Neural cell (in vitro differentiated cells): ENCODE data around the gene MAGI2. TPM values are rescaled to one million over a fixed set of nuclear protein-coding genes. Genes with fewer than 3 reads are reported as not detected.

ENCODE experiments used
- H2AFZ ChIP-seq: fragments of 200-600, 300-800 bp; sonication (generic), shearing (Covaris generic); 2 replicates; pipeline ENCODE4 v1.6.0; 2014; ENCODE audit warnings: low read depth, mild to moderate bottlenecking, antibody characterized with exemption, low read length, moderate library complexity
- H3F3A ChIP-seq: fragments of 200-600 bp; shearing (Covaris generic); 2 replicates; pipeline ENCODE4 v1.6.1; 2016; ENCODE audit warnings: mild to moderate bottlenecking, moderate library complexity, mixed read lengths, antibody characterized with exemption, low read length; ENCODE audit not compliant: insufficient read depth, poor library complexity, severe bottlenecking
- H3K27ac ChIP-seq: fragments of 200-600, 300-800 bp; sonication (generic), shearing (Covaris generic); 2 replicates; pipeline ENCODE4 v1.5.1; 2014; ENCODE audit warnings: mild to moderate bottlenecking, low read length, moderate library complexity
- H3K27me3 ChIP-seq: fragments of 300-800, 200-600 bp; sonication (generic), shearing (Covaris generic); 2 replicates; pipeline ENCODE4 v1.6.0; 2014; ENCODE audit warnings: mild to moderate bottlenecking, low read depth, low read length, moderate library complexity; ENCODE audit not compliant: insufficient read depth
- H3K36me3 ChIP-seq: fragments of 300-800, 200-600 bp; sonication (generic), shearing (Covaris generic); 2 replicates; pipeline ENCODE4 v1.5.1; 2014; ENCODE audit warnings: mild to moderate bottlenecking, antibody characterized with exemption, low read length, moderate library complexity; ENCODE audit not compliant: insufficient read depth
- H3K4me2 ChIP-seq: fragments of 300-800, 200-600 bp; sonication (generic), shearing (Covaris generic); 2 replicates; pipeline ENCODE4 v1.6.0; 2014; ENCODE audit warnings: mild to moderate bottlenecking, low read length
- H3K4me3 ChIP-seq: fragments of 300-800, 200-600 bp; sonication (generic), shearing (Covaris generic); 2 replicates; pipeline ENCODE4 v1.5.1; 2014; ENCODE audit warnings: mild to moderate bottlenecking, low read length, moderate library complexity
- H3K79me2 ChIP-seq: fragments of 200-600 bp; shearing (Covaris generic); replicated peaks from 2 replicates; pipeline ENCODE4 v1.6.0; 2014; ENCODE audit warnings: mild to moderate bottlenecking, low read length, moderate library complexity; ENCODE audit not compliant: insufficient read depth
- H3K9ac ChIP-seq: fragments of 300-800, 200-600 bp; sonication (generic), shearing (Covaris generic); 2 replicates; pipeline ENCODE4 v1.6.1; 2016; ENCODE audit warnings: mild to moderate bottlenecking, low read length, mixed read lengths
- H3K9me2 ChIP-seq: fragments of 200-600 bp; shearing (Covaris generic); 2 replicates; pipeline ENCODE4 v1.6.1; 2016; ENCODE audit warnings: mild to moderate bottlenecking, low read length, mixed read lengths; ENCODE audit not compliant: insufficient read depth
- H3K9me3 ChIP-seq: fragments of 200-600, 300-800 bp; sonication (generic), shearing (Covaris generic); 2 replicates; pipeline ENCODE4 v1.6.1; 2016; ENCODE audit warnings: mild to moderate bottlenecking, mixed run types, low read length, moderate library complexity, mixed read lengths
- H4K20me1 ChIP-seq: fragments of 200-600 bp; shearing (Covaris generic); 2 replicates; pipeline ENCODE4 v1.6.1; 2016; ENCODE audit warnings: mild to moderate bottlenecking, mixed run types; ENCODE audit not compliant: insufficient read depth
- EP300 ChIP-seq: fragments of 450-650 bp; conservative IDR thresholded peaks from 2 replicates; pipeline ENCODE4 v1.6.1; 2014; ENCODE audit warnings: antibody characterized with exemption, mild to moderate bottlenecking, moderate library complexity; ENCODE audit not compliant: poor library complexity, severe bottlenecking
- EZH2 ChIP-seq: fragments of 200-600, 300-800 bp; shearing (Covaris generic), sonication (generic); IDR thresholded peaks from 2 replicates; pipeline ENCODE4 v1.6.1; 2014; ENCODE audit warnings: antibody characterized with exemption, low read length, borderline replicate concordance, mild to moderate bottlenecking; ENCODE audit not compliant: insufficient read depth, poor library complexity, severe bottlenecking
- MXI1 ChIP-seq: fragments of 450-650 bp; conservative IDR thresholded peaks from 2 replicates; pipeline ENCODE4 v1.6.1; 2014; ENCODE audit warnings: antibody characterized with exemption, mild to moderate bottlenecking; ENCODE audit not compliant: poor library complexity, severe bottlenecking
- POLR2AphosphoS5 ChIP-seq: IDR thresholded peaks from 2 replicates; pipeline ENCODE4 v1.6.1; 2012
- RAD21 ChIP-seq: fragments of 450-650 bp; conservative IDR thresholded peaks from 2 replicates; pipeline ENCODE4 v1.6.1; 2014; ENCODE audit warnings: antibody characterized with exemption, mild to moderate bottlenecking, moderate library complexity
- SMC3 ChIP-seq: fragments of 450-650 bp; conservative IDR thresholded peaks from 2 replicates; pipeline ENCODE4 v1.6.1; 2014; ENCODE audit warnings: antibody characterized with exemption, mild to moderate bottlenecking, moderate library complexity; ENCODE audit not compliant: poor library complexity
- TAF1 ChIP-seq: IDR thresholded peaks from 2 replicates; pipeline ENCODE4 v1.6.1; 2012; ENCODE audit warnings: low read depth
- polyA plus RNA-seq: library from polyadenylated mRNA; depleted of rRNA; stranded (reverse); fragments of >200 nt; gene quantifications from 2 replicates; pipeline ENCODE4 v1.2.3, GENCODE V29; 2014
- TF ChIP-seq, protein P1 (sequence below): fragments of 450-650 bp; IDR thresholded peaks from 2 replicates; pipeline ENCODE4 v1.5.1; 2014; ENCODE audit warnings: antibody characterized with exemption, mild to moderate bottlenecking, moderate library complexity; ENCODE audit not compliant: poor library complexity, severe bottlenecking
- TF ChIP-seq, protein P2 (sequence below): IDR thresholded peaks from 2 replicates; pipeline ENCODE4 v1.6.1; 2012; ENCODE audit warnings: borderline replicate concordance

The MAGI2 gene
- polyA plus RNA-seq, 1 donor from 2014 or later: 19.3 TPM

DNA sequence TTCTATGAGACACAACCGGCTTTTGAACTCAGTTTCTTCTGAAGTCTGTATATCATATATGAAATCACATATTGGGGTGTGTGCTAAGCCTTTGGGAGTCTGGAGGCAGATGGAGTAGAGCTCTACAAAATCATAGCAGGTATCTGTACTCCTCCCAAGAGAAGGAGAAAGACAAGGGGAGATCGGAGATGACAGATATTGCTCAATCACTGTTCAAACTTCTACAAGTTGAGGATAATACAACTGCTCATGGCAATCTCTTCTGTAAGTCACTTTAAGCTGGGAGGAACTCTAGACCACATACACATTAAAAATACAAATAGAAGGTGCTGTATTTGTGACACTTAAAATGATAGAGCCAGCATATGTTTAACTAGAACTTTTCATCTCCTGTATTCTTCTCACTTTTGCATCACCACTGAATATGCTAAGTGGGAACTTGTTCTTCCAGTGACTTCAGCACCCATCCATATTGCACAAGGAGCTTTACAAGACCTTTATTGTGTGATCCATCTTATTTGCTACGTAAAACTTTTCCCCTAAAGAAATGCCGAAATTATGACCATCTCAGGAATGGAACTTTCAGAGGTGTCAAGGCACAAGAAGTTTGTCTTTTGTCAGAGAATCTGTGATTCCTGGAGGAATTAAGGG lies 1273.5 kb downstream of the MAGI2 start:
- Histone ChIP-seq H4K20me1 (no peaks in the 10 kb centered on the region), H2AFZ (no peak overlapping the region), H3K79me2 (no peaks in the 10 kb centered on the region), H3K36me3 (peaks cover 5% of the 10 kb centered on the region), H3K9me3 (no peaks in the 10 kb centered on the region), H3K4me2 (no peak overlapping the region), H3K9ac (no peak overlapping the region), H3K4me3 (no peak overlapping the region), H3F3A (no peaks in the 10 kb centered on the region), H3K9me2 (no peaks in the 10 kb centered on the region), H3K27ac (no peak overlapping the region), H3K27me3 (no peaks in the 10 kb centered on the region)
- TF ChIP-seq SMC3 (no peak), POLR2AphosphoS5 (no peak), MXI1 (no peak), TAF1 (no peak), EP300 (no peak), EZH2 (no peak), RAD21 (no peak)
- TF ChIP-seq, protein P1, sequence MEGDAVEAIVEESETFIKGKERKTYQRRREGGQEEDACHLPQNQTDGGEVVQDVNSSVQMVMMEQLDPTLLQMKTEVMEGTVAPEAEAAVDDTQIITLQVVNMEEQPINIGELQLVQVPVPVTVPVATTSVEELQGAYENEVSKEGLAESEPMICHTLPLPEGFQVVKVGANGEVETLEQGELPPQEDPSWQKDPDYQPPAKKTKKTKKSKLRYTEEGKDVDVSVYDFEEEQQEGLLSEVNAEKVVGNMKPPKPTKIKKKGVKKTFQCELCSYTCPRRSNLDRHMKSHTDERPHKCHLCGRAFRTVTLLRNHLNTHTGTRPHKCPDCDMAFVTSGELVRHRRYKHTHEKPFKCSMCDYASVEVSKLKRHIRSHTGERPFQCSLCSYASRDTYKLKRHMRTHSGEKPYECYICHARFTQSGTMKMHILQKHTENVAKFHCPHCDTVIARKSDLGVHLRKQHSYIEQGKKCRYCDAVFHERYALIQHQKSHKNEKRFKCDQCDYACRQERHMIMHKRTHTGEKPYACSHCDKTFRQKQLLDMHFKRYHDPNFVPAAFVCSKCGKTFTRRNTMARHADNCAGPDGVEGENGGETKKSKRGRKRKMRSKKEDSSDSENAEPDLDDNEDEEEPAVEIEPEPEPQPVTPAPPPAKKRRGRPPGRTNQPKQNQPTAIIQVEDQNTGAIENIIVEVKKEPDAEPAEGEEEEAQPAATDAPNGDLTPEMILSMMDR: no peak
- TF ChIP-seq, protein P2, sequence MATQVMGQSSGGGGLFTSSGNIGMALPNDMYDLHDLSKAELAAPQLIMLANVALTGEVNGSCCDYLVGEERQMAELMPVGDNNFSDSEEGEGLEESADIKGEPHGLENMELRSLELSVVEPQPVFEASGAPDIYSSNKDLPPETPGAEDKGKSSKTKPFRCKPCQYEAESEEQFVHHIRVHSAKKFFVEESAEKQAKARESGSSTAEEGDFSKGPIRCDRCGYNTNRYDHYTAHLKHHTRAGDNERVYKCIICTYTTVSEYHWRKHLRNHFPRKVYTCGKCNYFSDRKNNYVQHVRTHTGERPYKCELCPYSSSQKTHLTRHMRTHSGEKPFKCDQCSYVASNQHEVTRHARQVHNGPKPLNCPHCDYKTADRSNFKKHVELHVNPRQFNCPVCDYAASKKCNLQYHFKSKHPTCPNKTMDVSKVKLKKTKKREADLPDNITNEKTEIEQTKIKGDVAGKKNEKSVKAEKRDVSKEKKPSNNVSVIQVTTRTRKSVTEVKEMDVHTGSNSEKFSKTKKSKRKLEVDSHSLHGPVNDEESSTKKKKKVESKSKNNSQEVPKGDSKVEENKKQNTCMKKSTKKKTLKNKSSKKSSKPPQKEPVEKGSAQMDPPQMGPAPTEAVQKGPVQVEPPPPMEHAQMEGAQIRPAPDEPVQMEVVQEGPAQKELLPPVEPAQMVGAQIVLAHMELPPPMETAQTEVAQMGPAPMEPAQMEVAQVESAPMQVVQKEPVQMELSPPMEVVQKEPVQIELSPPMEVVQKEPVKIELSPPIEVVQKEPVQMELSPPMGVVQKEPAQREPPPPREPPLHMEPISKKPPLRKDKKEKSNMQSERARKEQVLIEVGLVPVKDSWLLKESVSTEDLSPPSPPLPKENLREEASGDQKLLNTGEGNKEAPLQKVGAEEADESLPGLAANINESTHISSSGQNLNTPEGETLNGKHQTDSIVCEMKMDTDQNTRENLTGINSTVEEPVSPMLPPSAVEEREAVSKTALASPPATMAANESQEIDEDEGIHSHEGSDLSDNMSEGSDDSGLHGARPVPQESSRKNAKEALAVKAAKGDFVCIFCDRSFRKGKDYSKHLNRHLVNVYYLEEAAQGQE: no peak

DNA sequence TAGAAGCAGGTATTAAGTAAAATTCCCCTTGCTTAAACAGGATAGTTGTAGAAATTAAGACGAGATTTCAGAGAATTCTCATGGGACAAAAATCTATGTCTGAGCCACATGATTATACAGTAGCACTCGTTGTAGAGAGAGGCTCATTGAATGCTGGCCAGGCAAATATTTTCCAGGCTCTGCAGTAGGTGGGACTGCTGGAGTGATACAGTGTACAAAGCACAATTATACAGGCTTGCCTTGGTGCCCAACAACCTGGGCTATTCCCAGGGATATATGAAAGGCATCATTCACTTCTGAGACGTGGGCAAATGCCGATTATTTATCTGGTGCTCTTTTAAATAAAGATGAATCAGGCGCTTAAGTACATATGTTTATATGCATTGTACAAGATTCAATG lies 1274.3 kb downstream of the MAGI2 start:
- H3K9me3 ChIP-seq: no peaks in the 10 kb centered on the region
- no peaks in the 10 kb centered on the region for H3K79me2 ChIP-seq
- H4K20me1 ChIP-seq: no peaks in the 10 kb centered on the region
- H3K4me2 ChIP-seq: no peak overlapping the region
- no peak overlapping the region for H2AFZ ChIP-seq
- H3K27me3 ChIP-seq: no peaks in the 10 kb centered on the region
- no peaks in the 10 kb centered on the region for H3F3A ChIP-seq
- TF ChIP-seq EP300 (no peak), EZH2 (no peak), SMC3 (no peak)
- TF ChIP-seq, protein P2: no peak
- no peak overlapping the region for H3K4me3 ChIP-seq
- H3K9me2 ChIP-seq: no peaks in the 10 kb centered on the region
- H3K9ac ChIP-seq: no peak overlapping the region
- peaks cover 10% of the 10 kb centered on the region for H3K36me3 ChIP-seq
- no peak overlapping the region for H3K27ac ChIP-seq
